Stimulated activated CD4-positive, alpha-beta T cell treated with anti-CD3 and anti-CD28 coated beads, Interleukin-1b, Interleukin-23, amount 100 ng/mL, for 1 hour (primary cell): ENCODE results near the gene TYMP.
"Not testable (repeated sequence)": the region's sequence is repeated elsewhere in the genome, so short reads cannot be mapped to it uniquely, and the experiment has no call there.

Experiments used
- DNase-seq, 2 donors: peaks; one replicate each; pipeline ENCODE4 v3.0.0-alpha.2; 2020; ENCODE audit warnings: low read depth in 2 of 2

TYMP gene

DNA sequence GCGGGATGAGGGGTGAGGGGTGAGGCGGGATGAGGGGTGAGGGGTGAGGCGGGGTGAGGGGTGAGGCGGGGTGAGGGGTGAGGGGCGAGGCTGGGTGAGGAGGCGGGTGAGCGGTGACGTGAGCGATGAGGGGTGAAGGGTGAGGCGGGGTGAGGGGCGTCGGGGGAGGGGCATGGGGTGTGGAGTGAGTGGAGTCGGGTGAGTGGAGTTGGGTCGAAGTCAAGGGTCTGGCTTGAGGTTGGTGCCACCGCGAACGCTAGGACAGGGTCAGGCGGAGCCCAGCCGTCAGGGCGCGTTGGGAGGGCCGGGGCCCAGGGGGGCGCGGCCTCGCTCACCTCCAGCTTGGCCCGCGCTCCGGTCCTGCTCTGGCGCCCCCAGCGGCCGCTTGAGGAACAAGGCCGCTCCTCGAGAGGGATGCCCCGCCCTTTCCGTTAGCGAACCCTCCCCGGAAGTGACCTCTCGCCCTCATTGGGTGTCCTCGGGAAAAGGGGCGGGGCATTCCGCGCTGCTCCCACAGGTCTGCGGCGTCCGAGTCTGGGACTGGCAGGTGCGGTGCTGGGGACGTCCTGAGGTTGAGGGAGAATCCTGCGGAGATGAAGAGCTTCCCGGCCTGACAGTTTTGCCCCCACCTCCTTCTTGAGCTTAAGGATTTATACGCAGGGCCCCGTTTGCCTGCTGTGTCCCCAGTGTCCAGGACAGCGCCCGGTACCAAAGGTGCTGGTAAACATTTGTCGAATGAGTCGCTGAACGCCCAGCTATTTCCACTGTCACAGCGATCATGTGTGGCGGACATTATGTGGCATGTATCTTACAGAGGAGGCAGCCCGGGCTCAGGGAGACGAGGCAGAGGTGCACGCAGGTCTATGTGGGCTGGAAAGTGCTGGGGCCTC lies 33.0 kb upstream of the TYMP start, which contains the start of gene SYCE3:
Gene SYCE3, minus strand, starts transcription at position 397 of the 890 bp plus-strand sequence. CDS start 6,514 bp downstream, outside the sequence.
- DNase-seq = peak; percentile 94 to 96

- no peak for DNase-seq
Observed at GRCh38 chr22:50561401-50562358, 31.9 kb upstream of the TYMP start.

DNA sequence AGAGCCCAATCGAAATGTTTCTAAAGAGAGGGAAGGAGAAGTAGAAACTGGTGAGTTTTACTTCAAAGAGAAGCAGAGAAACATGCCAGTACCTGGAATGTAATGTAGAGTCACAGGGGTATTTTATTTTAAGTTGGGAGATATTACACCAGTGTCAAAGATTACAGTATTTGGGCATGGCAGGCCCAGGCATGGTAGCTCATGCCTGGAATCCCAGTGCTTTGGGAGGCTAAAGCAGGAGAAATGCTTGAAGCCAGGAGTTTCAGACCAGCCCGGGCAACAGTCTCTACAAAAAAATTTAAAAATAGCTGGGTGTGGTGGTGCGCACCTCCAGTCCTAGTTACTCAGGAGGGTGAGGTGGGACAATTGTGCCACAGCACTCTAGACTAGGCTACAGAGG lies 30.2 kb upstream of the TYMP start:
- DNase-seq = no peak

DNA sequence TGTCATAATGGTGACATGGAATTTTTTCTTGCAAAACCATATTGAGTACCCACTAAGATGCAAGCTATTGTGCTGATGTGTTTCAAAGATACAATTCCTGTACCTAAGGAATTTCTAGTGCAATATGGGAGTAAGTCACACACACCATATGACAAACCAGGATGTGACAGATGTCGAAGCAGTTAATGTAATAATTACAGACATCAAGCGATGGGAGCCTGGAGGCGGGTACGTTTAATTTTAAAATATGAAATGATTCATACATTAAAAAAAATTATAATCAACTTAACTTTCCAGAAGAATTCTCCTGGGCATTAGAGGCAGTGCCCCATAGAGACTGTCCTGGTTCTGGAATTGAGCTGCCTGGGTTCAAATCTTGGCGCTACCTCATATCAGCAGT lies 26.9 kb upstream of the TYMP start:
- no peak for DNase-seq

- no peak for DNase-seq
Observed at GRCh38 chr22:50553310-50553709, 23.5 kb upstream of the TYMP start.

DNA sequence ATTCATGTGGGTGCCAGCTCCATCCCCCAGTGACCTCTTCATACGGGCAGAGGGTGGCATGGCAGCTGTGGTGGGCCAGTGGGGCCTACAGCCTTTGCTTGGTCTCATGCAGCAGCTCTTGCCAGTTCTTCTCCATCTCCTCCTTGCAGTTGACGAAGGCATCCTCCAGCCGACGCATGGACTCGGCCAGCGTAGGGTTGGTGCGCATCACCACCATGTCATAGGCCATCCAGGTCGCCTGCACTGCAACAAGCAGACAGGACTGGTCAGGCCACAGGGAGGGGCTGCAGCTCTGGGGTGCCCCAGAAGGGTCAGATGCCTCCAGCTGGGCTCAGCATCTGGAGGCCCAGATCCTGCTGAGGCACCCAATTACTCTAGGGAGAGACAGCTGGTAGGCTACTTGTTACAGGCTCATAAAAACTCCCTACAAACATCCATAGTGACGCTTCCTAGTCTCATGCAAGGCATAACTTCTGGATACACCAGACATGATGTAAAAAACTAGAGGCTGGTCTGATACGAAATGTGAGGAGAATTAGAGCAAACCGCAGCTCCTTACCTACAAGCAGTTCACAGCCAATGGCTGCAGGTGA lies 21.4 kb upstream of the TYMP start:
- DNase-seq = no peak

- DNase-seq = no peak
Observed at GRCh38 chr22:50550395-50550794, 20.6 kb upstream of the TYMP start.

- DNase-seq = no peak
Observed at GRCh38 chr22:50548921-50549790, 19.3 kb upstream of the TYMP start.

DNA sequence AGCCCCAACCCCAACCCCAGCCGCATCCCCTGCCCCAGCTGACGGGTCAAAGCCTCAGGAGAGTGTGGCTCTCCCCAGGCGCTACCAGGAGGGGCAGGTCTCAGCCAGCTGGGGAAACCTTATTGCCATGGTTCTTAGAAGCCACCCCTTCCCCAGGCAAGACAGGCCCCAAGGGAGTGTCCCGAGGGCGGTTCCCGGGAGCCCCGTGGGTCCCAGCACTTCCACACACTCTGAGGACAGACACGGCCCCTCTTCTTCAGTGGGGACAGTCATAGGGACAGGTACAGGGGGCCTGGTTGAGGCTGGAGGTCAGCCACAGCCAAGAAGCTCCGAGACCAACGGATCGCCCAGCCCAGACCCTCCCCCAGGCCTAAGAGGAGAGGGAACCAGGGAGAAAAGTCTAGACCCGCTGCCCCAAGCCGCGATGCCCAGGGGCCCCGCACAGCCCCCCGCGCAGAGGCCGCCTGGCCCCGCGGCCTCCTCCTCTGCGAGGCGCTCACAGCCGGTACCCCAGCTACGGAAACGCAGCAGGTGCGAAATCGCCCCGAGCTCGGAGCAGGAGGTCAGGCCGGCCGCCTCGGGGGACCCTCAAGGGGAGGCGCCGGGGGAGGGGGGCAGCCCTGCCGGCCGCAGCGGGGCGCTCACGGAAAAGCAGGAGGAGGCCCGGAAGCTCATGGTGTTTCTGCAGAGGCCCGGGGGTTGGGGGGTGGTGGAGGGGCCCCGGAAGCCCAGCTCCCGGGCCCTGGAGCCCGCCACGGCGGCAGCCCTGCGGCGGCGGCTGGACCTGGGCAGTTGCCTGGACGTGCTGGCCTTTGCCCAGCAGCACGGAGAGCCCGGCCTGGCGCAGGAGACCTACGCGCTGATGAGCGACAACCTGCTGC lies 18.5 kb upstream of the TYMP start:
- no peak for DNase-seq

DNA sequence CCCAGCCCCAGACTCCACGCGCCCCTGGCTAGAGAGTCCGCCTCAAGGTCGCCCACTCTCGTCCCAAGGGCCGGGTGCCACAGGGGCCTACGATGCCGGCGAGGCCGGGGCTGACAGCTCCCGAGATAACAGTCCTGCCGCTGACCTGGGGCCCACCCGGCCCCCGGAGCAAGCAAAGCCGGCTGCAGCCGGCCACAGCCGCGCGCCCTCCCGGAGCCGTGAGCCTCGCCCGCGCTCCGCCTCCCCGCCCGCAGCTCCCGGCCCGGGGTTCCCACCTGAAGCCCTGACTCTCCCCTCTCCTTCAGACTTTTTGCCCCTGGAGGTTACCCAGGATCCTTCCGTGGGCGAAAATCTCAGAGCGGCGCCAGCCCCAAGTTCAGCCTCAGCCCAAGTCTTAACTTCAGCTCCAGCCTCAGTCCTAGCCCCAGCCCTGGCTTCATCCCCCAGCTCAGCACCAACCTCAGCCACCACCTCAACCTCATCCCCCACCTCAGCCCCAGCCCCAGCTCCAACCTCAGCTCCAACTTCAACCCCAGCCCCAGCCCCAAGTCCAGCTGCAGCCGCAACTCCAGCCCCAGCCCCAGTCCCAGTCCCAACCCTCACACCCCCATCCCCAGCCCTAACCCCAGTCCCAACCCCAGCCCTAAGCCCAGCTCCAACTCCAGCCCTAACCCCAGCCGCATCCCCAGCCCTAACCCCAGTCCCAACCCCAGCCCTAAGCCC lies 17.6 kb upstream of the TYMP start:
- no peak for DNase-seq

DNA sequence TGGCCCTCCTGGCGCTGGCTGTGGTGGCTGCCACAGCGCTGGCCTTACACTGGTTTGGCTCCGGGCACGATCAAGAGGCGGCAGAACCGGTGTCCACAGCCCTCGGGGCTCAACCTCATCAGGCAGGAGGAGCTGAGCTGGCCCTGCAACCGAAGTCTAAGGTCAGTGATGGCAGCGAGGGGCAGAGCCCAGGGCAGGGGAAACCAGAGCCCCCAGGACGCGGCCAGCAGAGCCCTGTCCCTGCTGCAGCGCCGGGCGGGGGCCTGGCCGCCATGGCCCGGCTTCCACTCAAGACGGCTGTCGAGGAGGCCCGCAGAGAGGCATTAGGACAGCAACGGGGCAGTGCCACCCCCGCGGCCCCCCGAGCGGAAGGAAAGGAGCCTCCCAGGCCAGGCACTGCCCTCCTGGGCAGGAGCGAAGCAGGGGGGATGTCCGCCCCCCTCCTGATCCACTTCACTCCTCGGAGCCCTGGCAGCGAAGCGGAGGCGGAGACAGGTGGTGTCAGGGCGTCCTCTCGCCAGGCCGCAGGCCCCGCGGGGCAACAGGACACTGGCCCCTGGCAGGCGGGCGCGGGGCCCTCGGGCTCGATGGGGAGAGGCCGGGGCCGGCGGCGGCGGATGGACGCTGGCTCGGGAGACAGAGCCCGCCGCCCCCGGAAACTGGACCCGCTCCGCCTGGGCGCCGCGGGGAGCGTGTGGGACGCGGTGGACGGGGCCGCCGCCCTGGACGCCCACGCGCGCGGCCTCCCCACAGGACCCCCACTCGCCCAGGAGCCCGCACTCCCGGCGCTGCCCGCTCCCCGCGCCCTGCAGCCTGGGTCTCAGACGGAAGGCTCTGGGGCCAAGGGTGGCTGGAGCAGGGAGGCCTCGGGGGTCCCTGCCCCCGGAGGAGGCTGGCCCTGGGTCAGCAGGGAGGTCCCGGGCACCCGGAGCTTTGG lies 16.8 kb upstream of the TYMP start:
- no peak for DNase-seq

DNA sequence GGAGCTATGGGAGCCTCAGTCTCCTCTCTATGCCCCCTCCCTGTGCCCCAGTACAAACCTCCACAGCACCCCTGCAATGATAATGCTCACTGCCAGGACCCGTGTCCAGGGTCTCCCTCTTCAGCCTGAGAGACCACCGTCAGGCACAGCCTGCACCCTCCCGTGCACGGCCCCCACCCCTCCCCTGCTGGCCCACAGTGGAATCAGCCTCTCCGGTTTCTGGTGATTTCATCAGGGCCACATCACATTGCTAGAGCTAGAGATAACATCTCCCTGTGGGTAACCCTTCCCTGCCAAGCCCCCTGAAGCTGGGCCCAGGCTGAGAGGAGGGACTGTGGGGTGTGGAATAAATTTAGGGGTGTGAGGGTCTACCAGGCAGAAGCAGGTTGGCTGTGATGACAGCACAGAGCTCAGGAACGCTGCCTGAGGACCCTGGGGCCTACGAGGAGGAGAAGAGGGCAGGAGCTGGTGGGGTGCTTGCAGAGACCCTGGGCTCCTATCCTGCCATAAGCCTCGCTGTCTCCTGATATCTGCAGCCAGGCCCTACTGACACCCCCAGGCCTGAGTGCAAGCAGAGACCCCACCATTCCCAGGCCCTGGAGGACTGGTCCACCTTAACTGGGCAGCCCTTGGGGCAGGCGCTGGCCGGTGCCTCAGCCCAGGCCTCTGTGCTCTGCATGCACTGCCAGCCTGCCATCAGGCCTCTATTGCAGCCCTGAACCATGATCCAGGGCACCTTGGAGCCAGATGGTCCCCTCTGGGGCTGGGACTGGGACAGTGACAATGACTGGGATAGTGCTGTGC lies 15.9 kb upstream of the TYMP start, which contains the start of gene KLHDC7B:
Gene KLHDC7B, plus strand, starts transcription at position 378 of the 804 bp plus-strand sequence. Its CDS starts 345 bp downstream, at position 723.
- DNase-seq = no peak

GRCh38 chr22:50544746-50545253 lies 15.0 kb upstream of the TYMP start:
- no peak for DNase-seq

- DNase-seq = peak; percentile 60 to 63
Observed at GRCh38 chr22:50544078-50544745, 14.4 kb upstream of the TYMP start.

DNA sequence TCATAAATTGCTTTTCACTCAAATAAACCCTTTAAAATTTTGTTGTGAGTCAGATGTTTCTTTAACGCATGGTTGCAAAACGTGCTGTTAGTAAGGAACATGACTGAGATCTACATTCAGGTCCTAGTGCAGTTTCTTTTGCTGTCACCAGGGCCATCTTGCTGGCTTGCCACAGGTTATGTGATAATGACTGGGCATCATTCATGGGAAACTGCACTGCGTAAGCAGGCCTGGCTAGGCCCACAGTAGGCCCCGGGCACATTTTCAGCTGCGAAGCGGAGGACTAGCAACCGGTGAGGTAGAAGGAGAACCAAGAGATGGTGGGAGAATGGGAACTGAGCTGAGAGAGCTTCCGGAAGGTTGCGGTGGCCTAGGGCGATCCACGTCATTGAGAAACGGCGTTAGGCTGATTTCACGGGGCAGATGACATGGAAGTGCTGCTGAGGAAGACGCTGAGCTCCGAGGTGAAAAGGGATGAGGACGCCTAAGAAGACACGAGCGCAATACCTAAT lies 12.7 kb upstream of the TYMP start:
- no peak for DNase-seq

- DNase-seq = not testable (repeated sequence)
Observed at GRCh38 chr22:50541667-50542026, 11.8 kb upstream of the TYMP start.
